Fibroblast of lung (primary cell): ENCODE data around the gene PHF20. TPM values are rescaled to one million over a fixed set of nuclear protein-coding genes. Genes with fewer than 3 reads are reported as not detected.

Source experiments
- DNase-seq, 2 donors: peaks; one replicate each; pipeline versions ENCODE4 v3.0.0 to v3.0.0-alpha.2; 2010; ENCODE audit warnings: low read depth in 2 of 2
- H2AFZ ChIP-seq: 2 replicates; pipeline ENCODE4 v1.5.1; 2012; ENCODE audit warnings: low read length, control low read depth, inconsistent platforms
- H3K27ac ChIP-seq: 2 replicates; pipeline ENCODE4 v1.5.1; 2011; ENCODE audit warnings: low read length, control low read depth; ENCODE audit not compliant: insufficient read depth
- H3K27me3 ChIP-seq: 2 replicates; pipeline ENCODE4 v1.5.1; 2011; ENCODE audit warnings: mild to moderate bottlenecking, low read length; ENCODE audit not compliant: control insufficient read depth, insufficient read depth
- H3K36me3 ChIP-seq: 2 replicates; pipeline ENCODE4 v1.5.1; 2011; ENCODE audit warnings: low read length; ENCODE audit not compliant: control insufficient read depth, insufficient read depth
- H3K4me1 ChIP-seq: 2 replicates; pipeline ENCODE4 v1.5.1; 2011; ENCODE audit warnings: low read length; ENCODE audit not compliant: control insufficient read depth, insufficient read depth; ENCODE audit errors: extremely low read depth
- H3K4me2 ChIP-seq: 2 replicates; pipeline ENCODE4 v1.5.1; 2011; ENCODE audit warnings: low read length, control low read depth; ENCODE audit not compliant: insufficient read depth; ENCODE audit errors: extremely low read depth
- H3K4me3 ChIP-seq, 4 experiments: fragments of 200-600 bp in 1 of 4; sonication (generic) in 1 of 4; replicated peaks in 1 of 4; 2 replicates each; pipeline ENCODE4 v1.5.1; 2011 to 2016; ENCODE audit warnings: low read length in 4 of 4, low read depth in 3 of 4, mild to moderate bottlenecking in 3 of 4, control low read depth in 2 of 4, inconsistent platforms in 1 of 4, mixed read lengths in 1 of 4; ENCODE audit not compliant: insufficient read depth in 1 of 4; ENCODE audit errors: control extremely low read depth in 1 of 4
- H3K79me2 ChIP-seq: 2 replicates; pipeline ENCODE4 v1.5.1; 2012; ENCODE audit warnings: mild to moderate bottlenecking, low read length, inconsistent platforms; ENCODE audit not compliant: control insufficient read depth, insufficient read depth
- H3K9ac ChIP-seq: 2 replicates; pipeline ENCODE4 v1.5.1; 2011; ENCODE audit warnings: mild to moderate bottlenecking, low read length, control low read depth; ENCODE audit not compliant: insufficient read depth
- H3K9me3 ChIP-seq: 2 replicates; pipeline ENCODE4 v1.5.1; 2012; ENCODE audit warnings: low read depth, low read length; ENCODE audit not compliant: control insufficient read depth, insufficient read depth
- H4K20me1 ChIP-seq: 2 replicates; pipeline ENCODE4 v1.5.1; 2011; ENCODE audit warnings: low read length; ENCODE audit not compliant: control insufficient read depth, insufficient read depth; ENCODE audit errors: extremely low read depth
- CTCF ChIP-seq, 2 donors: IDR thresholded peaks in 1 of 2; conservative IDR thresholded peaks in 1 of 2; 1 replicate in 1 of 2; 2 replicates in 1 of 2; pipeline ENCODE4 v1.5.1; 2011 to 2012; ENCODE audit warnings: low read length in 2 of 2, control low read depth in 1 of 2, inconsistent platforms in 1 of 2, low read depth in 1 of 2, mild to moderate bottlenecking in 1 of 2
- EZH2 ChIP-seq: IDR thresholded peaks from 2 replicates; pipeline ENCODE4 v1.5.1; 2012; ENCODE audit warnings: low read length, control low read depth, mild to moderate bottlenecking; ENCODE audit errors: missing control alignments
- polyA plus RNA-seq, 2 donors: library from polyadenylated mRNA; depleted of rRNA in 1 of 2; stranded (reverse) in 1 of 2; unstranded in 1 of 2; fragments of >200 nt; gene quantifications; 2 replicates each; pipeline ENCODE4 v1.2.1, GENCODE V29; 2011 to 2012; ENCODE audit warnings: missing spikeins in 1 of 2
- total RNA-seq: library from RNA; depleted of rRNA; stranded (reverse); fragments of >200 nt; gene quantifications from 2 replicates; pipeline ENCODE4 v1.2.1, GENCODE V29; 2014

The PHF20 gene
- total and polyA plus RNA-seq, 2 donors (not counting 1 experiment from before 2014, with no cell fraction given), result 31.4 to 40.1 TPM

- H3K79me2 ChIP-seq, result no peaks in the 10 kb centered on the region
- H2AFZ ChIP-seq, result no peak overlapping the region
- H3K9ac ChIP-seq, result no peak overlapping the region
- no peak overlapping the region for H3K4me3 ChIP-seq
- peaks cover 5% of the 10 kb centered on the region for H3K27me3 ChIP-seq
- no peak for TF ChIP-seq EZH2
- no peak for TF ChIP-seq CTCF (conservative IDR thresholded peaks at IDR 0.05 in 1 of 2, IDR thresholded peaks at IDR 0.05 in 1 of 2; ENCODE audit: low read depth in 1 of 2, low read length in 2 of 2)
- no peaks in the 10 kb centered on the region for H3K9me3 ChIP-seq
- H3K4me2 ChIP-seq, result no peak overlapping the region
- H3K36me3 ChIP-seq, result no peaks in the 10 kb centered on the region
- H3K4me1 ChIP-seq, result no peaks in the 10 kb centered on the region
- no peak for DNase-seq
- no peak overlapping the region for H3K27ac ChIP-seq
- H4K20me1 ChIP-seq, result no peaks in the 10 kb centered on the region
These were observed 204.0 kb downstream of the PHF20 start for GRCh38 chr20:35975576-35976373.

GRCh38 chr20:35978041-35978513 lies 206.3 kb downstream of the PHF20 start:
- TF ChIP-seq CTCF (conservative IDR thresholded peaks at IDR 0.05 in 1 of 2, IDR thresholded peaks at IDR 0.05 in 1 of 2; ENCODE audit: low read depth in 1 of 2, low read length in 2 of 2) (no peak), EZH2 (no peak)
- Histone ChIP-seq H3K4me1 (no peaks in the 10 kb centered on the region), H3K27me3 (peaks cover 5% of the 10 kb centered on the region), H3K9ac (no peak overlapping the region), H3K4me3 (no peak overlapping the region), H3K36me3 (no peaks in the 10 kb centered on the region), H3K27ac (no peak overlapping the region), H4K20me1 (no peaks in the 10 kb centered on the region), H2AFZ (no peak overlapping the region), H3K4me2 (no peak overlapping the region), H3K9me3 (no peaks in the 10 kb centered on the region), H3K79me2 (no peaks in the 10 kb centered on the region)
- DNase-seq, result peak in 1 of 2 donors; percentile 50

GRCh38 chr20:35979544-35979943 lies 207.7 kb downstream of the PHF20 start:
- DNase-seq, result no peak
- no peak overlapping the region for H2AFZ ChIP-seq
- TF ChIP-seq CTCF (conservative IDR thresholded peaks at IDR 0.05 in 1 of 2, IDR thresholded peaks at IDR 0.05 in 1 of 2; ENCODE audit: low read depth in 1 of 2, low read length in 2 of 2) (no peak), EZH2 (no peak)

More at GRCh38 chr20:35979544-35979943, 207.7 kb downstream of the PHF20 start:
- peaks cover 5% of the 10 kb centered on the region for H3K27me3 ChIP-seq
- no peaks in the 10 kb centered on the region for H3K36me3 ChIP-seq
- no peaks in the 10 kb centered on the region for H3K4me1 ChIP-seq
- no peaks in the 10 kb centered on the region for H4K20me1 ChIP-seq
- no peaks in the 10 kb centered on the region for H3K9me3 ChIP-seq
- H3K27ac ChIP-seq, result no peak overlapping the region
- no peak overlapping the region for H3K4me2 ChIP-seq
- no peaks in the 10 kb centered on the region for H3K79me2 ChIP-seq
- H3K4me3 ChIP-seq, result no peak overlapping the region
- H3K9ac ChIP-seq, result no peak overlapping the region
